CD4-positive, alpha-beta T cell treated with Interleukin-4 for 1 hour (primary cell): Measurements from ENCODE around the gene IFITM5.
"Not testable (repeated sequence)": the region's sequence is repeated elsewhere in the genome, so short reads cannot be mapped to it uniquely, and the experiment has no call there.

Experiments used
- DNase-seq, 2 donors: peaks; one replicate each; pipeline ENCODE4 v3.0.0-alpha.2; 2020 to 2022

Gene IFITM5

DNA sequence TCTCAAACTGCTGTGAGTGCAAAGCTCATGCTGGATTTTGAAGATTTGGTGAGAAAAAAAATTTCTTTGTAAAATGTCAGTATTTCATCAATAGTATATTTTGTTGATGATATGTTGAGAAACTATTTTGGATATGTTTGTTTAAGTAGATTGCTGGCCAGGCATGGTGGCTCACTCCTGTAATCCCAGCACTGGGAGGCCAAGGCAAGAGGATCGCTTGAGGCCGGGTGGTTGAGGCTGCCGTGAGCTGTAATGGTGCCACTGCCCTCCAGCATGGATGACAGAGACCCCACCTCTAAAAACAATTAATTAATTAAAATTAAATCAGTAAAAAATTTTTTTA is 28.2 kb upstream of the IFITM5 start:
- DNase-seq, result no peak

DNA sequence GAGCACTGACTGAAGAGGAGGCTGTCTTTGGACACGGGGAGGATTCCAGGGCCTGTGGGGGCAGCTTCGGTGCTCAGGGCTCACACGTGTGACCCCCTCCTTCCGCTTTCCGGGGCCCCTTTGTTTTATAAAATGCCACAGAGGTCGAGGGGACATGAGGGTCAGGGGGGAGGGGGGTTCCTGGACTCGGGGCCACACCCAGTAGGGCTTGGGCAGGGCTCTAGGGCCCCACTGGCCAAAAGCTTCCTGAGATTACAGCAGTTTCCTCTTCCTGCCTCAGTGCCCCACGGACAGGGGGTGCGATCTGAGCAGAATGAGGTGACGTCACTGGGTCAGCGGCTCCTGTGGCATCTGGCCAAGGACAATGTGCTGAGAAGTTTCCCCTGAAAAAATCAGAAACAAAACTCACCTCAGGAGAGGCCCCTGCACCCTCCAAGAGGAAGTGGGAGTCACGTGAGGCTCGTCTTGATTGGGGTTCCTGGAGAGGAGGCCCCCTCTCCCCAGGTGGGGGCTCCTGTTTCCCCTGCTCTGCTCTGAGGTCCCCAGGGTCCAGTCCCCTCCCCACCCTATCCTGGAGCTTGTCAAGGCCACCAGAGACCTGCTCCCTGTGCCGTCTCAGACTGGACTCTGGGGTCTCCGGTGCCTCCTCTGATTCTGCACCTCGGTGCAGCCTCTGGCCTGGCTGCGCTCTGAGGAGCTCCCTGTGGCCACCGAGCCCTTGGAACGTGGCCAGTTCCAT is 27.7 kb upstream of the IFITM5 start:
- peak; percentile 85 to 87 for DNase-seq

DNA sequence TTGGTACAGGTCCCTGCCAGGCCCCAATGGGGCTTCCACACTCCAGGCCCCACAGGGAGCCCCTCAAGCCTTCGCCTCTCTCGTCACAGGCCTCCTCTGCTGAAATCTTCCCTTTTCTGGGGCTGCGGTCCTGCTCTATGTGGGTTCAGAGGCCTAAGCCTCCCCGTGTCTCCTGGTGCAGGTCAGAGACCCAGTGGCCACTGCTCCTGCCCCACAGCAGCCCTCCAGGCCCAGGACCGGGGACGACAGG is 27.2 kb upstream of the IFITM5 start:
- no peak for DNase-seq

DNA sequence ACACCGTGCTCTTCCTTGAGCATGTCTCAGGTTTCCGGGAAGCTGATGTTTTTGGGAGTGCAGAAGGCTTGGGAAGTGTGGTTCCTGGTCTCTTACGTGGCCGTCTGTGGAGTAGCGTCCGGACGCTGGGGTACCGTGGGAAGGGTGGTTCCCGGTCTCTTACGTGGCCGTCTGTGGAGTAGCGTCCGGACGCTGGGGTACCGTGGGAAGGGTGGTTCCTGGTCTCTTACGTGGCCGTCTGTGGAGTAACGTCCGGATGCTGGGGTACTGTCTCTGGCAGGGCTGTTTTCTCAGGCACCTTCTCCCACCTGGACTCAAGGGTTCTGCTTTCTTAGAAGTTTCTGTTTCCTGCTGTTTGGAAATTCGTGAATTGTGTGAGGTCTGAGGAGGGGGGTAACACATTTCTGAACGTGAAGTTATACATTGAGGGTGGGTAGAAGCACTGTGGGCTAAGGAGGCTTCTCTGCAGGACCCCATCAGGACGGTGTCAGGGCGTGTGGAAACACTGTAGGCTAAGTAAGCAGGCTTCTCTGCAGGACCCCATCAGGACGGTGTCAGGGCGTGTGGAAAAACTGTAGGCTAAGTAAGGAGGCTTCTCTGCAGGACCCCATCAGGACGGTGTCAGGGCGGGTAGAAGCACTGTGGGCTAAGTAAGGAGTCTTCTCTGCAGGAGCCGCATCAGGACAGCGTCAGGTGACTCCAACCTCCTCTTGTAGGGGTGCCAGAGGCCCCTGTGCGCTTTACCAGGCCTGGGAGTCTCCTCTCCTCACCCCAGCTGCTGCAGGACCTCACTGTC is 26.7 kb upstream of the IFITM5 start:
- DNase-seq, result no peak

DNA sequence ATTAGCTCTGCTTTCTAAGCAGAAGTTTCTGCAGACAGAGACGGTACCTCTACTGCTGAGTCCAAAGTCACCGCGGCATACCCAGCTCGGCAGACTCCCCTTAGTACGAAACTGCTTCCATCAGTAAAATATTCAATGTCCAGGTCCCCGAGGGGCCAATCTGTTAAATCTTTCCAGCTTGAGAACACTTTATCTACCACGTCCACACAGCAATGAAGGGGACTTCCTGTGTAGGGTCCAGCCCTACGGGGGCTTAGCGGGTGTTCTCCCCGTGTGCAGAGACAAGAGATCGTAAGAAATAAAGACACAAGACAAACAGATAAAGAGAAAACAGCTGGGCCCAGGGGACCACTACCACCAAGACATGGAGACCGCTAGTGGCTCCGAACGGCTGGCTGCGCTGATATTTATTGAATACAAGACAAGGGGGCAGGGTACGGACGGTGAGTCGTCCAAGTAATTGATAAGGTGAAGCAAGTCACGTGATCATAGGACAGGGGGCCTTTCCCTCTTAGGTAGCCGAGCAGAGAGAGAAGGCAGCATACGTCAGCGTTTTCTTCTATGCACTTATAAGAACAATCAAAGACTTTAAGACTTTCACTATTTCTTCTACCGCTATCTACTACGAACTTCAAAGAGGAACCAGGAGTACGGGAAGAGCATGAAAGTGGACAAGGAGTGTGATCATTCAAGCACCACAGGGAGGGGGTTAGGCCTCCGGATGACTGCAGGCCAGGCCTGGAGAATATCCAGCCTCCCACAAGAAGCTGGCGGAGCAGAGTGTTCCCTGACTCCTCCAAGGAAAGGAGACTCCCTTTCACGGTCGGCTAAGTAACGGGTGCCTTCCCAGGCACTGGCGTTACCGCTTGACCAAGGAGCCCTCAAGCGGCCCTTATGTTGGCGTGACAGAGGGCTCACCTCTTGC is 25.5 kb upstream of the IFITM5 start:
- not testable (repeated sequence) for DNase-seq

DNA sequence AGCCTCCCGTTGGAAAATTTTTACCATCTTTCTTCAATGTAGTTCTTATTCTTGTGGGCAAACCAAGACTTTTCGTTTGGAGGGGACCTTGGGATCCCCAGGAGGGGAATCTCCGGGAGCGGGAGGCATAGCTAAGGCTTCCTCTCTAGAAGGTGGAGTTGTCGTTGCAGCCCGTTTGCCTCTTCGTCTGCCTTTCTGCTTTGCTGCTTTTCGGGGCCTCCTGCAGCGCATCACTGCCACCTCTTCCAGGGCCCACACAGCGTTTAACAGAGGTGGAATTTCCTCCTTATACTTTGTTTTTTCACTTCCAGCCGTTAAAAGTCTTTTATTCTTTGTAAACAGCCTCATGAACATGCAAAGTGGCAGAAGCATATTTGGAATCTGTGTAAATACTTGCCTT is 24.8 kb upstream of the IFITM5 start:
- no peak for DNase-seq

DNA sequence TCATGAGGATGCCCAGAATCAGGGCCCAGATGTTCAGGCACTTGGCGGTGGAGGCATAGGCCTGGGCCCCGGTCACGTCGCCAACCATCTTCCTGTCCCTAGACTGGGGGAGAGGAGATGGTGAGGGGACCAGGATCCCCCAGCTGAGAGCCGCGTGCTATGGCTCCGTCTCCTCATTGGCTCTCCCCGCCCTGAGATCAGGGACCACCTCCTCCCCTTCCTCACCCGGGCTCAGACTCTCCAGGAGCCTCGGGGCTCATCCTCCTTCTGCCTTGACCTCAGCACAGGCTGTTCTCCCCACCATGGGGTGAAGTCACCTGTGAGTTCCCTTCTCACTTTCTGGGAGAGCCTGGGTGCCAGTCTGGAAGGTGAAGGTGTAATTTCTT is 20.6 kb upstream of the IFITM5 start:
- not testable (repeated sequence) for DNase-seq

DNA sequence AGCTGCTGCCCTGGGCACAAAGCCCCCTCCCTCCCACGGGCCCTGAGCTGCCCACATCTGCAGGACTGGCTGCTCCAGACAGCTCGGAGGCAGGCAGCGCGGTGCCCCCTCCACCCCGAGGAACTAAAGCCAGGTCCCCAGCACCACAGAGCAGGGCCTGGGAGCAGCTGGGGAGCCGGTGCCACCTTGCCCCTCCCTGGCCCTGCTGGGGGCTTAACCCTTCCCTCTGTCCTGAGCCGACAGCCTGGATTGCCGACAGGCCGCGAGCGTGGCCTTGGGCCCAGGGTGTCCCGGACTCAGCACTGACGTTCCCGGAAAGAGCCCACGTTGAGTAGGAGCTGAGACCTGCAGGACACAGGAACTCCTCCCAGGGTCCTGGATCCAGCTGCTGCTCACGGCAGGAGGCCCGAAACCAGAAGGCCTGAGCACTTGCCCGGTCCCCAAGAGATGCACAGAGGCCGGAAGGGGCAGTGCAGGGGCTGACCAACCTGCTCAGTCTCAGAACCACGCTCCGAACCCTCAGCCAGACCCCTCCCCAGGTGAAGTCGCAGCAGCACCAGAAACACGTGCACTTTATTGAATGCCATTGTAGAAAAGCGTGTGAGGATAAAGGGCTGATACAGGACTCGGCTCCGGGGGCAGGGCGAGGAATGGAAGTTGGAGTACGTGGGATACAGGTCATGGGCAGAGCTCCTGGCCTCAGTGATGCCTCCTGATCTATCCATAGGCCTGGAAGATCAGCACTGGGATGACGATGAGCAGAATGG is 20.0 kb upstream of the IFITM5 start:
- not testable (repeated sequence) for DNase-seq

DNA sequence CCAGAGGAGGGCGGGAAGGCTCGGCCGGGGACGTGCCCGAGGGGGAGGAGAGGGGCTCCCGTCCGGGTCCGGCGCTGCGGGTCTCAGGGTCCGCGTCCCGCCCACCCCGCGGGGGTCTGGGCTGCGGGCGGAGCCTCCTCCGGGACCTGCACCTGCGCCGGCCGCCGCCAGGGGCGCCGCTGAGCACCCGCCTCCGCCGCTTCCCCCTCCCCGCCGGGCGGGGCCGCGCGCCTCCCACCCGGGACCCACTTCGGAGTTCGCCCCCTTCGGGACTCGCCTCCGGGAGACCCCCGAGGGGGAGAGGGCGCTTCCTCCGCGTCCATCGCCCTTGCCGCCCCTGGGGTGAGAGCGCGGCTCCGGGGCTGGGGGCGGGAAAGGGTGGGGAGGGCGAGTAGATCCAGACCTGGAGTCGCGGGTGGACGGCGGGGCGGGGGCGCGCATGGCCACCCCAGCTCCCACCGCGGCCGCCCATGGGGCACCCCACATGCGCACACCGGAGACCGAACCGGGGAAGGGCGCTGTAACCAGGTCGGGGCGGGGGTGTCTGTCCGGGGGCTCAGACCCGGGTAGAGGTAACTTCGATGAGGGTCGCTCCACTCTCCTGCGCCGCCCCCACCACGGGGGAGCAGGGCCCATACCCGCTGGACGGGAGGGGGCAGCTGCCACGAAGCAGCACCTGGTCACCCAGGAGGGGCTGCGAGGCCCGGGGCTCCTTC is 19.2 kb upstream of the IFITM5 start:
- DNase-seq, result not testable (repeated sequence)

DNA sequence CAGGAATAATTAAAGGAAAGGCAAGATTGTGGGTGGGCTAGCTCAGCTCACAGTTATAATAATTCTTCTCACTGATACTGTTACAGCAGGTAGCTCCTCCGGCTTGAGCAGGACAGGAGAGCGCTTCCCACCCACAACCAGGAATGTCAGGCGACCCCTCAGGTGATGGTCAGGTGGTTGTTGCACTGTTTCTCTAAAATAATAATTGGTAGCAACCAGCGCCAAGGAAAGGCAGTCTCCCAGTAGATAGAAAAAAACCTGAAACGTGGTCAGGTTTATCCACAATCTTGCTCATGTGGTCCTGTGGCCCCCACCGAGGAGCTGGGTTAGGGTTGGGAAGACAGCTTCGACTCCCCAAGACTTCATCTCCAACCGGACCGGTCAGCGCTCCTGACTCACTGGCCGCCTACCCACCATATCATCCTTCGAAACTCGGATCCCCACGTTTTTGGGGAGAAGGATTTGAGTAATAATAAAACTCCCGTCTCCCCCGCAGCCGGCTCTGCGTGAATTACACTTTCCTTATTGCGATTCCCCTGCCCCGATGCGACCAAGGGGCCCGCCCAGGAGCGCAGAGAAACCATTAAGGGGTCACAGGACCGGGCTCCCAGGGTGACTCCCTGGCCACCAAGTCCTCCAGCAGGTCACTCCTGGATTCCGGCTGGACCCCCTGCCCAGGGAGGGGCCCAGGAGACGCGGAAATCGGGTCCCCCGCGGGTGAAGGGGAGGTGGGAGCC is 18.5 kb upstream of the IFITM5 start:
- DNase-seq, result not testable (repeated sequence)

DNA sequence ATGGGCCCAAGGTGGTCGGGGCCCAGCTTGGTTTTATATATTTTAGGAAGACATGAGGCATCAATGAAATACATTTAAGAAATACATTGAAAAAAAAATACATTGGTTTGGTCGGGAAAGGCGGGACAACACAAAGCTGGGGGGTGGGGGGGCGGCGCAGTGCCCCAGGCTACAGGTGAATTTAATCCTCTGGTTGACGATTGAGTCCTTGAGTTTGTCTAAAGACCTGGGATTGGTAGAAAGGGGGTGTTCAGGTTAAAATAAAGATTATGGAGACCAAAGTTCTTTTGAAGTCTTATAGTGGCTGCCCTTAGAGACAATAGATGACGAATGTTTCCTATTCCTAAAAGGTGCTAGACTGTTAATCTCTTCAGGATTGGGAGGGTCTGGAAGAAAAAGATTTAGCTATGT is 17.6 kb upstream of the IFITM5 start:
- peak in 1 of 2 donors; percentile 61 for DNase-seq

DNA sequence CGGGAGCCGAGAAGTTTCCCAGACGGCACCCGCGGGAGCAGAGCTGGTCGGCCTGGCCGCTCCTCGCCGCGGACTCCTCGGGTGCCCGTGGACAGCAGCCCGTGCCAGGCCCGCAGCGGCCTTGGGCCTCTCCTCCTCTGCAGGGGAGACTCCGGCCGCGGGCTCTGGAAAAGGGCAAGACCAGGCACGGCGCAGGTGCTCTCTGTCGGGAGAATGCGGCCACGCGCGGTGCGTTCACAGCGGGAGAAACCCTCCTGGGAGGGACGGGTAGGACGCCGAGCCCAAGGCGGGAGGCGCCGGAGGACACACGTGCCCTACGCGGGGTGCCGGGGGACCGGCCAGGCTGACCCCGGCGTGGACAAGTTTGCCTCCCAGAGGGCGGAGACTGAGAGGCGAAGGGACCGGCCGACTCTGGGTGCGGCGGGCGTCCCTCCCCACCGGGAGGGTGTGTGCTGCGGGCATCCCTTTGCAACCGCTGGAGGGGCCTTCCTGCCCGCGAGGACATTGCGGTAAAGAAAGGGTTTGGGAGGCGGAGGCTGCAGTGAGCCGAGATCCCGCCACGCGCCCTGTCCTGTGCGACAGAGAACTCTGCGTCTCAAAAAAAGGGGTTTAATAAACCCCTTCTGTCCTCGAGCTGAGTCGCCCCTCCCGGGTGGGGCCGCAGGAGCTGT is 16.8 kb upstream of the IFITM5 start:
- DNase-seq, result peak in 1 of 2 donors; percentile 45

DNA sequence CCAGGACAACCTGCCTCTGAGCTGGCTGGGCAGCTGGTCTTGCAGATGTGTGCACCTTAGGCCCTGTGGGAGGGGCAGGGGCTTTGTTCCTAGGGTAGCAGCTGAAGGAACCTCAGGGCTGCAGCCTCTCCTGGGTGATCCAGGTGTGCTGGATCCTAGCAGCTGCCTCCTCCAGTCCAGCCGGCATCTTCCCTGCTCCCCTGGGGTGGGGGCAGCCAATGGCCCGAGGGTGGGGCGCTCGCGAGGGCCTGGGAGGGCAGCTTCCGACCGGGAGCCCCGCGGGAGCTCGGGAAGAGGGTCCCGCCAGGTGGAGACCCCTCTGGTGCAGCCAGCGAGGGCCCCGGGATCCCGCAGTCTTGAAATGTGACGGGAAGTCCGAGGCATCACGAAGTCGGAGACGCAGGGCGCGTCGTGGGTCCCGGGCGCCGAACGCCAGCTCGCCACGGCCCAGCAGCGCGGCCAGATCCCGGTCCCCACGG is 16.2 kb upstream of the IFITM5 start:
- no peak for DNase-seq

DNA sequence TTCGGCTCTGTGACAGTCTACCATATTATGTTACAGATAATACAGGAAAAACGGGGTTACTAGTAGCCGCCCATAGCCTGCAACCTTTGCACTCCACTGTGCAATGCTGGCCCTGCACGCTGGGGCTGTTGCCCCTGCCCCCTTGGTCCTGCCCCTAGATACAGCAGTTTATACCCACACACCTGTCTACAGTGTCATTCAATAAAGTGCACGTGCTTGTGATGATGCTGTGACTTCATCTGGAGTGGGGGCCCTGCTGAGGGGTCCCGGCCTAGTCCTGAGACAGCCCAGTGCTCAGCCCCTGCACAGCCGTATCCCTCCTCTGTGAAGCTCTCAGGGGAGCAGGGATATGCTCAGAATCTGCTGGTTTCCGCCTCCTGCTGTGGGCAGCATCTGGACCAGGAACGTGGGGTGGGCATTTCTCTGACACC is 15.7 kb upstream of the IFITM5 start:
- DNase-seq, result no peak

DNA sequence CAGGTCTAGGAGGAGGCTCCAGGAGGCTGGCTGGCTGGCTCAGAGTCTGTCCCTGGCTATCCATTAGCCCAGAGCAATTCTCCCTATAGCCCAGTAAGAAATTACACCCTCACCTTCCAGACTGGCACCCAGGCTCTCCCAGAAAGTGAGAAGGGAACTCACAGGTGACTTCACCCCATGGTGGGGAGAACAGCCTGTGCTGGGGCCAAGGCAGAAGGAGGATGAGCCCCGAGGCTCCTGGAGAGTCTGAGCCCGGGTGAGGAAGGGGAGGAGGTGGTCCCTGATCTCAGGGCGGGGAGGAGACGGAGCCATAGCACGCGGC is 15.2 kb upstream of the IFITM5 start:
- not testable (repeated sequence) for DNase-seq

DNA sequence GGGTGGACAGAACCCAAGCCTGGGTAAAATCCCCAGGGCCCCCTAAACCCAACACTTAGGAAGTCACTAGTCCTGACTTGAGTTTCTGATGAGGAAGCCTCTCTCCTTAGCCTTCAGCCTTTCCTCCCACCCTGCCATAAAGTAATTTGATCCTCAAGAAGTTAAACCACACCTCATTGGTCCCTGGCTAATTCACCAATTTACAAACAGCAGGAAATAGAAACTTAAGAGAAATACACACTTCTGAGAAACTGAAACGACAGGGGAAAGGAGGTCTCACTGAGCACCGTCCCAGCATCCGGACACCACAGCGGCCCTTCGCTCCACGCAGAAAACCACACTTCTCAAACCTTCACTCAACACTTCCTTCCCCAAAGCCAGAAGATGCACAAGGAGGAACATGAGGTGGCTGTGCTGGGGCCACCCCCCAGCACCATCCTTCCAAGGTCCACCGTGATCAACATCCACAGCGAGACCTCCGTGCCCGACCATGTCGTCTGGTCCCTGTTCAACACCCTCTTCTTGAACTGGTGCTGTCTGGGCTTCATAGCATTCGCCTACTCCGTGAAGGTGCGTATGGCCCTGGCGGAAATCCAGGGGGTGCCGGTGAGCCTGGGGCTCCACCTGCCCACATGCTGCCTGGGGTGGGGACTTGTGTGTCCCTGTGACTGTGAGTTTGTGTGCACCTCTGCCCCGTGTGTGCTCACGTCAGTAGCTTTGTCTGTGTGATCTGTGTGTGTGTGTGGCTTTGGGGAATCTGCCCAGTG is 14.6 kb upstream of the IFITM5 start, which contains the start of gene IFITM1:
Gene IFITM1, plus strand, starts transcription at position 254 of the 767 bp plus-strand sequence. Its CDS starts 131 bp downstream, at position 385.
- peak; percentile 73 to 76 for DNase-seq

DNA sequence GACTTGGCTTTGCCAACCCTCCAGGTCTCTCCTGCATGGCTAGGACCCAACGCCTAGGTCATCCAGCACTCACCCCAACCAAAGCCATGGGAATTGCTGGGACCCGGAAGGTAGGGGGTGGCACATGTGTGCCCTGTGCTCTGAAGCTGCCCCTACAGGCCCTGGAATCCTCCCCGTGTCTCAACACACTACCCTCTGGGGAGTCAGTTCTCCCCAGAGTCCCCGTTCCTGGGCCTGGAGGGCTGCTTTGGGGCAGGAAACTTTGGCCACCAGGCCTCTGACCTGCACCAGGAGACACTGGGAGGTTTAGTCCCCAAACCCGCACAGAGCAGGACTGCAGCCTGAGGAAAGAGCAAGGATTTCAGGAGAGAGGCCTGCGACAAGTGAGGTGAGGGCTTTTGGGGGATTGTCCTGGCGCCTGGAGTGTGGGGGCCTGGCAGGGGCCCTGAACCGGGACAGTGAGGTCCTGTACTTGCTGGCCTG is 14.0 kb upstream of the IFITM5 start:
- DNase-seq, result no peak

DNA sequence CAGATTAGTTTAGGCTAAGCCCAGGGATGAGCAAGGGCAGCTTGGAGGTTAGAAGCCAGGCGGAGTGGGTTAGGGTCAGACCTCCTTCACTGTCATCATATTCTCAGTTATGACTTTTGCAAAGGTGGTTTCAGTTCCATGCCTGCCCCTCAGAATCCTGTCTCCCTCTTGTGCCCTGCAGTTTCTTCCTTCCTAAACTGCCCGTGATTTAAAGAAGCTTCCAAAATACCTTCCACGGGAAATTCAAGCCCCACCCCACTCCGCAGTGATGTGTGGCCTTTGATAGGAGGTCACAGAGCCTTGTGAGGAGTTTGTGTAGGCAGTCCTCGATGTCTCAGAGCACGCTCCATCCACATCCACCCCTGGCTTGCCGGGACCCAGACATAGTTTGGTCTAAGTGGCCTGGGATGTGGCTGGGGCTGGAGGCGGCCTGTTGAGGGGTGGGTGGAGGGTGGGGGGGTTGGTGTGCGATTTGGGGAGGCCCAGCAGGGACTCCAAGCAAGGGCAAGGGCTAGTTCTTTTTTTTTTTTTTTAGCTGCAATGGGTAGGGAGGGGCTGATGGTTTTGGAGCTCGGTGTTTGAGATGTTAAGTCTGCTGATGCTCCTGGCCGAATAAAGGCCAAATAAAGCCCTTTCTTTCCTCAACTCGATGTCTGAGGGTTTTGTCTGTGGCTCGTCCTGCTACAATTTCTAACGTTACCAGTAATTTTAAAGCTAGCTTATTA is 12.9 kb upstream of the IFITM5 start:
- DNase-seq, result no peak
